ENCODE results near the gene MRPL40.

Gene MRPL40

DNA sequence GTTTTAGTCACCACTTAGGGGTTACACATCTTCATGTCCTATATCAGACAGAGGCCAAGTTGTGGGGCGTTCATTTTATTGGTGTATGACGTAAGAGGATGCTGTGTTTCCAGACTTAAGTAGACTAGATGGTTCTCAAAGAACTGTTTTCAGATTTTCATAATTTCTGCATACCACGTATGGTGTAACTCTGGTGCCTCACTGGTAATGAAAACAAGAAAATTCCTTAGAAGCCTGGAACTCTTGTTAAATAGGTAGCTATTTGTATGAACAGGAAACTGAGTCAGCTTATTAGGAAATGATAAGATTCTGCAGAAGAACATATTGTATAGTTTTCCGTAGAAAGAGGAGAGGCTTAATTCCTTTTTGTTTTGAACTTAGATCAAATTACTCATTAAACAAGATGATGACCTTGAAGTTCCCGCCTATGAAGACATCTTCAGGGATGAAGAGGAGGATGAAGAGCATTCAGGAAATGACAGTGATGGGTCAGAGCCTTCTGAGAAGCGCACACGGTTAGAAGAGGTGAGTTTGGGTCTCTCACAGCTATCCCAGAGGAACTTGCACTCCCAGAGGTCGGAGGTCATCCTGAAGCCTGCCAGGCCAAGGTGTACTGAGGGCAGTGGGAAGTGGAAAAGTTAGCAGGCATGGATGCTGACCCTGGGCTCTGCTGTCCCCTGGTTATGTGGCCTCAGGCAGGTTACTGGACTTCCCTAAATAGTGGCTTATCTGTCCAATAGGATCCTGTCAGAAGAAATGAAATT, 51.3 kb downstream of the MRPL40 start:
- no peak for DNase-seq

Data from RPMI8226 (cell line).